ENCODE measurements around the gene PRKCG. TPM values are rescaled to one million over a fixed set of nuclear protein-coding genes. Genes with fewer than 3 reads are reported as not detected.

Gene PRKCG
- total and polyA plus RNA-seq, 12 donors = not detected

GRCh38 chr19:53904909-53905308 lies 22.9 kb downstream of the PRKCG start:
- Histone ChIP-seq H3K27me3 (peaks cover 32% of the 10 kb centered on the region), H3K4me3 (no peak overlapping the region), H3K4me1 (replicated peaks in 1 of 2) (no peaks in the 10 kb centered on the region), H3K9me3 (replicated peaks in 1 of 3) (no peaks in the 10 kb centered on the region), H3K36me3 (replicated peaks in 1 of 2) (no peaks in the 10 kb centered on the region), H3K27ac (no peak overlapping the region)
- no peak for DNase-seq
- intact Hi-C loops (cut with DNase I) = loop anchor here in 1 of 2 donors (5.0 kb wide), 1 partner anchor 117 kb away; no protein-coding TSS in a partner anchor
- WGBS, 4 donors = 33 to 47% (median 39%) methylated on average over 2 to 3 of the region's 3 CpGs
- TF ChIP-seq POLR2A (IDR thresholded peaks at IDR 0.05) = no peak
- no peak for TF ChIP-seq CTCF (IDR thresholded peaks at IDR 0.05)

- intact Hi-C loops (cut with DNase I) = loop anchor here in 1 of 2 donors (5.0 kb wide), 1 partner anchor 117 kb away; no protein-coding TSS in a partner anchor
- no peaks in the 10 kb centered on the region for H3K4me1 ChIP-seq (replicated peaks in 1 of 2)
- no peaks in the 10 kb centered on the region for H3K36me3 ChIP-seq (replicated peaks in 1 of 2)
- H3K9me3 ChIP-seq (replicated peaks in 1 of 3) = no peaks in the 10 kb centered on the region
- no peak overlapping the region for H3K27ac ChIP-seq
- no peak overlapping the region for H3K4me3 ChIP-seq
- DNase-seq = no peak
- no peak for TF ChIP-seq CTCF (IDR thresholded peaks at IDR 0.05)
- no peak for TF ChIP-seq POLR2A (IDR thresholded peaks at IDR 0.05)
- 33 to 67% (median 53%) methylated on average over 1 of the region's 1 CpG for WGBS, 4 donors
- H3K27me3 ChIP-seq = peaks cover 40% of the 10 kb centered on the region
These were observed 23.8 kb downstream of the PRKCG start for GRCh38 chr19:53905787-53906186.

- Histone ChIP-seq H3K9me3 (replicated peaks in 1 of 3) (no peaks in the 10 kb centered on the region), H3K4me1 (replicated peaks in 1 of 2) (no peaks in the 10 kb centered on the region), H3K4me3 (no peak overlapping the region), H3K36me3 (replicated peaks in 1 of 2) (no peaks in the 10 kb centered on the region), H3K27me3 (peaks cover 43% of the 10 kb centered on the region), H3K27ac (no peak overlapping the region)
- 5 to 16% (median 12%) methylated on average over 37 to 48 of the region's 48 CpGs for WGBS, 4 donors
- intact Hi-C loops (cut with DNase I) = loop anchor here in 1 of 2 donors (5.0 kb wide), 1 partner anchor 116 kb away; no protein-coding TSS in a partner anchor
- peak in 6 of 7 donors; percentile 32 to 52 (median 34) for DNase-seq
- TF ChIP-seq POLR2A (IDR thresholded peaks at IDR 0.05) = no peak
- peak; percentile 54 to 78 (median 66) for TF ChIP-seq CTCF (IDR thresholded peaks at IDR 0.05)
These were observed 24.5 kb downstream of the PRKCG start for GRCh38 chr19:53906211-53907192.

GRCh38 chr19:53907193-53907581 lies 25.2 kb downstream of the PRKCG start:
- no peak overlapping the region for H3K27ac ChIP-seq
- 23 to 40% (median 38%) methylated on average over 14 of the region's 14 CpGs for WGBS, 4 donors
- no peaks in the 10 kb centered on the region for H3K36me3 ChIP-seq (replicated peaks in 1 of 2)
- intact Hi-C loops (cut with DNase I) = loop anchor here in 1 of 2 donors (5.0 kb wide), 1 partner anchor 115 kb away; no protein-coding TSS in a partner anchor
- no peaks in the 10 kb centered on the region for H3K9me3 ChIP-seq (replicated peaks in 1 of 3)
- no peak overlapping the region for H3K4me3 ChIP-seq
- DNase-seq = no peak
- H3K27me3 ChIP-seq = peaks cover 50% of the 10 kb centered on the region
- H3K4me1 ChIP-seq (replicated peaks in 1 of 2) = no peaks in the 10 kb centered on the region
- TF ChIP-seq CTCF (IDR thresholded peaks at IDR 0.05) (no peak), POLR2A (IDR thresholded peaks at IDR 0.05) (no peak)
